Heart left ventricle (tissue), 16 donors: ENCODE measurements around the gene PTPRN2. TPM values are rescaled to one million over a fixed set of nuclear protein-coding genes. Genes with fewer than 3 reads are reported as not detected.

Experiments used
- ATAC-seq, 4 donors: fragments of 200-7000 bp; cut with Tn5 transposase; one replicate each; pipeline ENCODE4 v1.9.1; 2020 to 2022; ENCODE audit warnings: moderate library complexity in 4 of 4, mild to moderate bottlenecking in 3 of 4, moderate number of reproducible peaks in 1 of 4
- DNase-seq, 5 donors: peaks; one replicate each; pipeline ENCODE4 v3.0.0-alpha.2; 2020
- H3K27ac ChIP-seq, 12 donors: fragments of 200-600 bp; sonication (generic) in 4 of 12; one replicate each; pipeline versions ENCODE4 v1.5.0 to v1.8.0; 2016 to 2022; ENCODE audit warnings: mild to moderate bottlenecking in 2 of 12
- H3K27me3 ChIP-seq, 9 donors: fragments of 200-600 bp; sonication (generic) in 2 of 9; one replicate each; pipeline versions ENCODE4 v1.5.1 to v1.8.0; 2016 to 2022; ENCODE audit warnings: mild to moderate bottlenecking in 3 of 9
- H3K36me3 ChIP-seq, 9 donors: fragments of 200-600 bp; sonication (generic) in 2 of 9; one replicate each; pipeline versions ENCODE4 v1.5.0 to v1.8.0; 2018 to 2022; ENCODE audit warnings: mild to moderate bottlenecking in 2 of 9
- H3K4me1 ChIP-seq, 12 donors: fragments of 200-600 bp; sonication (generic) in 4 of 12; one replicate each; pipeline versions ENCODE4 v1.5.0 to v1.8.0; 2016 to 2022; ENCODE audit warnings: mild to moderate bottlenecking in 3 of 12
- H3K4me3 ChIP-seq, 12 donors: fragments of 200-600 bp; sonication (generic) in 4 of 12; one replicate each; pipeline versions ENCODE4 v1.5.0 to v1.8.0; 2017 to 2022; ENCODE audit warnings: mild to moderate bottlenecking in 9 of 12, moderate library complexity in 4 of 12
- H3K9me3 ChIP-seq, 12 donors: fragments of 200-600 bp; sonication (generic) in 4 of 12; one replicate each; pipeline versions ENCODE4 v1.5.0 to v1.8.0; 2016 to 2022; ENCODE audit warnings: mild to moderate bottlenecking in 1 of 12
- POLR2A ChIP-seq, 2 donors: fragments of 450-650 bp; IDR thresholded peaks; one replicate each; pipeline ENCODE4 v1.6.1; 2017; ENCODE audit warnings: antibody characterized with exemption in 2 of 2, mild to moderate bottlenecking in 2 of 2, moderate library complexity in 2 of 2
- WGBS, 4 donors: extraction: QIAGEN DNeasy Blood & Tissue Kit in 2 of 4; methylation state at CpG; one replicate each; pipeline versions ENCODE4 v1.1.5 to v1.1.7; 2013 to 2018; 5-methylcytosine and 5-hydroxymethylcytosine counted together
- intact Hi-C, 10 donors: fragments of 100-400 bp; cut with DNase I; formaldehyde crosslinking; loops; one replicate each; pipeline versions ENCODE4 v1.11.1 to v1.14.2; 2022
- polyA plus RNA-seq, 2 donors: library from polyadenylated mRNA; stranded (reverse); fragments of 200-250 nt; gene quantifications; one replicate each; pipeline ENCODE4 v1.2.3, GENCODE V29; 2013
- total RNA-seq, 9 donors: library from RNA; depleted of rRNA in 2 of 9; stranded (reverse); fragments of >200 nt in 2 of 9; fragmentation: NEBNext Ultra II Directional in 3 of 9; extraction: Animal tissue kit (Norgen Biotek cat#: 25700) in 3 of 9; gene quantifications; one replicate each; pipeline versions ENCODE4 v1.1.0 to v1.2.4, GENCODE V29; 2016 to 2023
- TF ChIP-seq, protein P1 (sequence below), 12 donors: fragments of 200-600 bp; sonication (generic) in 4 of 12; IDR thresholded peaks; one replicate each; pipeline versions ENCODE4 v1.5.0 to v1.8.0; 2018 to 2022; ENCODE audit warnings: antibody characterized with exemption in 12 of 12, mild to moderate bottlenecking in 5 of 12
- donor health status: ischemic (EF 13 %, LVEDD 7.1; RV severe dilation, severe dysfunction).
- donor health status: healthy with polysubstance abuse.
- donor health status: DM: no; HTN: yes; CAD: no.
- donor health status: DM: no; HTN: no; CAD: no.
- donor health status: ischemic (EF 25% LVEDD 6.9; RV normal size, moderate dysfunction).
- donor health status: ischemic (EF 25% LVEDD 5.7; RV mildly dilated, moderate dysfunction).
- donor health status: healthy.
- donor health status: DM: yes; HTN: yes; CAD: no.
- donor health status: ischemic (EF 35%, LVEDD 5.7; RV mildly dilated, moderate dysfunction).
- donor health status: nonischemic (EF 11% LVEDD 7.7; RV severe dilation, severe dysfunction).
- donor health status: DM: yes; HTN: yes; CAD: no.
- donor health status: PGD.
- donor health status: ischemic (EF 29% LVEDD 5.4; RV normal size, mild dysfunction).
- donor health status: nonischemic (EF 23%, LVEDD 6.1; RV moderate dilation, normal function).

The PTPRN2 gene
- total and polyA plus RNA-seq, 11 donors = 0.61 to 2.3 (median 1.3) TPM

GRCh38 chr7:157691586-157692459 lies 895.8 kb downstream of the PTPRN2 start:
- Histone ChIP-seq H3K36me3 (no peaks in the 10 kb centered on the region), H3K9me3 (no peaks in the 10 kb centered on the region), H3K4me3 (peak overlapping the region in 11 of 12 donors; percentile 8 to 58 (median 45)), H3K27ac (peak overlapping the region in 2 of 12 donors; percentile 41 to 50), H3K4me1 (peaks cover 0 to 55% (median 16%) of the 10 kb centered on the region in 12 donors), H3K27me3 (peaks cover 34 to 83% (median 66%) of the 10 kb centered on the region in 9 donors)
- WGBS, 4 donors = 2 to 4% (median 3%) methylated on average over 42 to 64 of the region's 64 CpGs
- ATAC-seq = peak in 2 of 4 donors; percentile 8 to 16
- intact Hi-C loops = no loop called here
- TF ChIP-seq, protein P1, sequence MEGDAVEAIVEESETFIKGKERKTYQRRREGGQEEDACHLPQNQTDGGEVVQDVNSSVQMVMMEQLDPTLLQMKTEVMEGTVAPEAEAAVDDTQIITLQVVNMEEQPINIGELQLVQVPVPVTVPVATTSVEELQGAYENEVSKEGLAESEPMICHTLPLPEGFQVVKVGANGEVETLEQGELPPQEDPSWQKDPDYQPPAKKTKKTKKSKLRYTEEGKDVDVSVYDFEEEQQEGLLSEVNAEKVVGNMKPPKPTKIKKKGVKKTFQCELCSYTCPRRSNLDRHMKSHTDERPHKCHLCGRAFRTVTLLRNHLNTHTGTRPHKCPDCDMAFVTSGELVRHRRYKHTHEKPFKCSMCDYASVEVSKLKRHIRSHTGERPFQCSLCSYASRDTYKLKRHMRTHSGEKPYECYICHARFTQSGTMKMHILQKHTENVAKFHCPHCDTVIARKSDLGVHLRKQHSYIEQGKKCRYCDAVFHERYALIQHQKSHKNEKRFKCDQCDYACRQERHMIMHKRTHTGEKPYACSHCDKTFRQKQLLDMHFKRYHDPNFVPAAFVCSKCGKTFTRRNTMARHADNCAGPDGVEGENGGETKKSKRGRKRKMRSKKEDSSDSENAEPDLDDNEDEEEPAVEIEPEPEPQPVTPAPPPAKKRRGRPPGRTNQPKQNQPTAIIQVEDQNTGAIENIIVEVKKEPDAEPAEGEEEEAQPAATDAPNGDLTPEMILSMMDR (IDR thresholded peaks at IDR 0.05) = no peak
- no peak for TF ChIP-seq POLR2A (IDR thresholded peaks at IDR 0.05)
- DNase-seq = peak in 1 of 5 donors; percentile 27

- 1 to 2% (median 1%) methylated on average over 47 to 72 of the region's 72 CpGs for WGBS, 4 donors
- TF ChIP-seq, protein P1 (IDR thresholded peaks at IDR 0.05) = no peak
- TF ChIP-seq POLR2A (IDR thresholded peaks at IDR 0.05) = no peak
- no peaks in the 10 kb centered on the region for H3K36me3 ChIP-seq
- DNase-seq (peak in 4 of 5 donors; percentile 52 to 80 (median 72)), ATAC-seq (peak; percentile 74 to 92 (median 84))
- peaks cover 40 to 91% (median 74%) of the 10 kb centered on the region in 9 donors for H3K27me3 ChIP-seq
- H3K27ac ChIP-seq = peak overlapping the region in 3 of 12 donors; percentile 41 to 50 (median 49)
- intact Hi-C loops = no loop called here
- H3K4me1 ChIP-seq = peaks cover 0 to 55% (median 16%) of the 10 kb centered on the region in 12 donors
- H3K9me3 ChIP-seq = no peaks in the 10 kb centered on the region
- H3K4me3 ChIP-seq = peak overlapping the region; percentile 8 to 66 (median 48)
Observed at GRCh38 chr7:157690833-157691585, 896.6 kb downstream of the PTPRN2 start.

GRCh38 chr7:157690058-157690832 lies 897.4 kb downstream of the PTPRN2 start:
- ATAC-seq = no peak
- H3K4me3 ChIP-seq = peak overlapping the region in 11 of 12 donors; percentile 31 to 66 (median 51)
- no peaks in the 10 kb centered on the region for H3K36me3 ChIP-seq
- peak overlapping the region in 2 of 12 donors; percentile 29 to 37 for H3K27ac ChIP-seq
- DNase-seq = no peak
- 1 to 2% (median 1%) methylated on average over 20 to 70 of the region's 70 CpGs for WGBS, 4 donors
- intact Hi-C loops = no loop called here
- peaks cover 0 to 63% (median 17%) of the 10 kb centered on the region in 12 donors for H3K4me1 ChIP-seq
- peaks cover 40 to 95% (median 82%) of the 10 kb centered on the region in 9 donors for H3K27me3 ChIP-seq
- no peaks in the 10 kb centered on the region for H3K9me3 ChIP-seq
- TF ChIP-seq, protein P1 (IDR thresholded peaks at IDR 0.05) = no peak
- TF ChIP-seq POLR2A (IDR thresholded peaks at IDR 0.05) = no peak
